Activated CD8-positive, alpha-beta T cell treated with anti-CD3 and anti-CD28 coated beads, Interleukin-2, amount 10 ng/mL, durations not matched to agents 7 days and 5 days (primary cell): ENCODE data around the gene LRRC46. TPM values are rescaled to one million over a fixed set of nuclear protein-coding genes. Genes with fewer than 3 reads are reported as not detected.
A peak's percentile ranks its signal among the peaks of the same experiment; 100 is the strongest.

Experiments
- ATAC-seq: fragments of 150-1000 bp; cut with Tn5 transposase; one replicate; pipeline ENCODE4 v1.10.0; 2021; ENCODE audit warnings: moderate library complexity
- CTCF ChIA-PET: fragments of 350-600 bp; sonication (Branson Sonifier 250); formaldehyde crosslinking; loops from one replicate; lab custom pipeline; 2021; ENCODE audit warnings: antibody characterized with exemption; lab: Charles Lee
- POLR2A ChIA-PET: fragments of 350-600 bp; sonication (Branson Sonifier 250); formaldehyde crosslinking; loops from one replicate; lab custom pipeline; 2021; ENCODE audit warnings: antibody characterized with exemption; lab: Charles Lee
- DNase-seq: peaks from one replicate; pipeline ENCODE4 v3.0.0-alpha.2; 2020
- H3K27ac Mint-ChIP-seq: one replicate; pipeline ENCODE4 v1.8.0; 2021; ENCODE audit warnings: mild to moderate bottlenecking, mixed read lengths
- H3K27me3 Mint-ChIP-seq: one replicate; pipeline ENCODE4 v1.8.0; 2021; ENCODE audit warnings: low read depth, mixed read lengths
- H3K36me3 Mint-ChIP-seq: one replicate; pipeline ENCODE4 v1.8.0; 2021; ENCODE audit warnings: low read depth, mixed read lengths
- H3K4me1 Mint-ChIP-seq: one replicate; pipeline ENCODE4 v1.8.0; 2021; ENCODE audit warnings: low read depth, mixed read lengths
- H3K4me3 Mint-ChIP-seq: one replicate; pipeline ENCODE4 v1.8.0; 2021; ENCODE audit warnings: mild to moderate bottlenecking, mixed read lengths
- H3K9me3 Mint-ChIP-seq: one replicate; pipeline ENCODE4 v1.8.0; 2022; ENCODE audit warnings: mixed read lengths; ENCODE audit not compliant: insufficient read depth
- total RNA-seq, 2 experiments: library from RNA; stranded (reverse); gene quantifications; one replicate each; pipeline ENCODE4 v1.2.3, GENCODE V29; 2021

LRRC46 gene
- total RNA-seq = under 1 TPM; 0.82 to 0.97 TPM

GRCh38 chr17:47831003-47831933 is at the start of gene LRRC46, which contains the start of gene MRPL10:
LRRC46 (plus strand) TSS chr17:47831670; CDS start chr17:47831990, 320 bp downstream.
MRPL10 (minus strand) TSS chr17:47831541; CDS start chr17:47831511, 30 bp downstream.
- POLR2A ChIA-PET = interaction anchor here (0.6 to 2.5 kb wide), 15 partner anchors 8 to 175 kb away, joined by 3 to 25 read pairs (median 5); partner anchors contain the start of genes OSBPL7, PNPO, SCRN2 and SP2
- CTCF ChIA-PET = interaction anchor here (0.8 to 2.4 kb wide), 13 partner anchors 10 to 140 kb away, joined by 3 to 15 read pairs (median 5); partner anchors contain the start of genes CDK5RAP3, OSBPL7, PNPO and SCRN2
- Mint-ChIP-seq H3K4me3 (peak within 1 kb of the TSS; percentile 84), H3K36me3 (peaks cover 22% of the 10 kb centered on the region), H3K27me3 (no peaks in the 10 kb centered on the region), H3K27ac (peak within 1 kb of the TSS; percentile 92), H3K4me1 (peaks cover 50% of the 10 kb centered on the region), H3K9me3 (no peaks in the 10 kb centered on the region)
- ATAC-seq = peak; percentile 90
- peak; percentile 95 for DNase-seq

- ATAC-seq = peak; percentile 62
- Mint-ChIP-seq H3K4me3 (no peak overlapping the region), H3K27me3 (peaks cover 50% of the 10 kb centered on the region), H3K4me1 (peaks cover 9% of the 10 kb centered on the region), H3K36me3 (no peaks in the 10 kb centered on the region), H3K9me3 (no peaks in the 10 kb centered on the region), H3K27ac (no peak overlapping the region)
- CTCF ChIA-PET = interaction anchor here (0.8 to 1.6 kb wide), 4 partner anchors 16 to 122 kb away, joined by 3 to 6 read pairs (median 3); partner anchors contain the start of genes LRRC46 and MRPL10
- peak; percentile 72 for DNase-seq
- POLR2A ChIA-PET = interaction anchor here (1.3 to 1.5 kb wide), 2 partner anchors 14 to 50 kb away, joined by 3 to 4 read pairs; no protein-coding TSS in a partner anchor
Measured at GRCh38 chr17:47785538-47786123, 45.8 kb upstream of the LRRC46 start.

DNA sequence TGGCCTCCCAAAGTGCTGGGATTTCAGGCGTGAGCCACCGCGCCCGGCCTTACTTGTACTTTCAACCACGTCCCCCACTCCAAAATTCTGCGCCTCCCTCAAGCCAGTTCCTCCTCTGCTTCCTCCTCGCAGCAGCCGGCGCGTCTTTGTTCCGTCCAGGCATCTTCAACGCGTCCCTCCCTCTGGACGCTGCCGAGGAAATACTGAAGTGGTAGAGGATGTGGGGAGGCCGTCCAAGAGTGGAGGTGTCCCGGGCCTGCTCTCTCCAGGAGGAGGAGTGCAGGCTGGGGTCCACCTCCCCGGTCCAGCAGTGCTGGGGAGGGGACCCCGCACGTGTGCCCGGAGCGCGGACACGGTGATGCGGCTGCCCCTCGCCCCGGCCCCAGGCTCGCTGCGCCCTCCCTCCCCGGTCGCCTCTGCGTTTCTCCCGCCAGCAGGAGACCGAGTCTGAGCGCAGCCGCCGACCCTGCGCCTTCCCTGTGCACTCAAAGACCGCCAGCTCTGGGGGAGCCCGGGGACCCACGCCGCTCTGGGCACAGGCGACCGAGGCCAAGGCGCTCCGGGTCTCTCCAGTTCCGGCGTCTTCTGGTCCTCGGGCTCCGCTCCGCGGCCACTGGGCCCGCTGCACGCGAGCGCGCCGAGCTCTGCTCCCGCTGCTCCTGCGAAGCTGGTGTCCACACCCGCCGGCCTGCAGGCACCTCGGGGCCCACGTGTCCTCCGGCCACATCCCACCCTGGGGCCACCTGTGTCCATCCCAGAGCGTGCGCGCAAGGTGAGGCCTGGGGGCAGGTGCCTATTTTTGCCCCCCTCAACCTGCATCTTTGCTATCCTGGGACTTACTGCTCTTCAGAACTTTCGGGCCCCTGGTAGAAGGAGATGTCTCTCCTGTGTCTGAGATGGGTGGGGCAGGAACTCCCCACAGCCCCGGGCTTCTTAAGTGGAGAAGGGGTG is 41.6 kb upstream of the LRRC46 start:
- peaks cover 10% of the 10 kb centered on the region for H3K4me1 Mint-ChIP-seq
- DNase-seq = peak; percentile 61
- H3K36me3 Mint-ChIP-seq = no peaks in the 10 kb centered on the region
- peaks cover 48% of the 10 kb centered on the region for H3K27me3 Mint-ChIP-seq
- H3K4me3 Mint-ChIP-seq = peak overlapping the region; percentile 57
- no peak overlapping the region for H3K27ac Mint-ChIP-seq
- H3K9me3 Mint-ChIP-seq = no peaks in the 10 kb centered on the region
- POLR2A ChIA-PET = no interaction called here
- ATAC-seq = peak; percentile 90
- CTCF ChIA-PET = interaction anchor here (0.6 to 2.1 kb wide), 21 partner anchors 20 to 145 kb away, joined by 3 to 16 read pairs (median 3); partner anchors contain the start of gene TBX21

DNA sequence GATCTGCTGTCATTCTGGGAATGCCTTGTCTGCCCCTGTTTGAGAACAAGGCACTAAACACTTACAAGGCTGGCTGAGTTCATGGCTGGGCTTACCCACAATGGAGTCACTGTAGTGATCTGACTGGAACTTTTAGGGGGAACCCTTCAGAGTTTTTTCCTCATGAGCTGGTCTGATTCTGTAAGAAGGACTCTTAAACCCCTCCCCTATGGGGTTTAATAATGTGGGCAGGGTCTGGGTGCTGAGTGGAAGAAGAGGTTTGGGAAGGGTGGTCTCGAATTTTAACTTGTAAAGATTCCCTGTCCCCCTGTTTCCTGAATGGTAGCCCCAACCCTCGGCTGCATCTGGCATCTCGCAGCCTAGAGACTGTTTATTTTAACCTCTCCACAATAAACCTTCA is 40.4 kb upstream of the LRRC46 start:
- Mint-ChIP-seq H3K36me3 (no peaks in the 10 kb centered on the region), H3K4me1 (peaks cover 10% of the 10 kb centered on the region), H3K4me3 (no peak overlapping the region), H3K9me3 (no peaks in the 10 kb centered on the region), H3K27ac (no peak overlapping the region), H3K27me3 (peaks cover 49% of the 10 kb centered on the region)
- ChIA-PET CTCF (interaction anchor here (0.6 to 2.1 kb wide), 2 partner anchors 92 to 93 kb away, joined by 3 to 10 read pairs; no protein-coding TSS in a partner anchor), POLR2A (no interaction called here)
- ATAC-seq = no peak
- no peak for DNase-seq

- DNase-seq (no peak), ATAC-seq (no peak)
- ChIA-PET POLR2A (interaction anchor here (0.6 to 1.0 kb wide), 3 partner anchors 54 to 103 kb away, joined by 3 read pairs; no protein-coding TSS in a partner anchor), CTCF (interaction anchor here (1.4 to 1.6 kb wide), 2 partner anchors 9 to 50 kb away, joined by 3 to 4 read pairs; no protein-coding TSS in a partner anchor)
- Mint-ChIP-seq H3K9me3 (no peaks in the 10 kb centered on the region), H3K27ac (no peak overlapping the region), H3K4me1 (peaks cover 10% of the 10 kb centered on the region), H3K4me3 (no peak overlapping the region), H3K36me3 (no peaks in the 10 kb centered on the region), H3K27me3 (peaks cover 49% of the 10 kb centered on the region)
Measured at GRCh38 chr17:47792457-47792856, 39.0 kb upstream of the LRRC46 start.

DNA sequence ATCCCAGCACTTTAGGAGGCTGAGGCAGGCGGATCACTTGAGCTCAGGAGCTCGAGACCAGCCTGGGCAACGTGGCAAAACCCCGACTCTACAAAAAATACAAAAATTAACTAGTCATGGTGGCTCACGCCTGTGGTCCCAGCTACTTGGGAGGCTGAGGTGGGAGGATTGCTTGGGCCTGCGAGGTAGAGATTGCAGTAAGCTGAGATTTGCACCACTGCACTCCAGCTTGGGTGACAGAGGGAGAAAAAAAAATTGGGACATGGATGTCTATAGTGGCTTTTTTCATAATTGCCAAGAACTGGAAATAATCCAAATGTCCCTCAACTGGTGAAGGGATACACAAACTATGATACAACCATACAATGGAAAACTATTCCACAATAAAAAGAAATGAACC is 38.5 kb upstream of the LRRC46 start:
- Mint-ChIP-seq H3K9me3 (no peaks in the 10 kb centered on the region), H3K27ac (no peak overlapping the region), H3K4me3 (no peak overlapping the region), H3K36me3 (no peaks in the 10 kb centered on the region), H3K27me3 (peaks cover 46% of the 10 kb centered on the region), H3K4me1 (peaks cover 10% of the 10 kb centered on the region)
- no peak for ATAC-seq
- DNase-seq = no peak
- ChIA-PET CTCF (interaction anchor here (1.4 to 1.6 kb wide), 2 partner anchors 9 to 51 kb away, joined by 3 to 4 read pairs; no protein-coding TSS in a partner anchor), POLR2A (interaction anchor here (1.0 kb wide), 1 partner anchor 102 kb away, joined by 3 read pairs; no protein-coding TSS in a partner anchor)

DNA sequence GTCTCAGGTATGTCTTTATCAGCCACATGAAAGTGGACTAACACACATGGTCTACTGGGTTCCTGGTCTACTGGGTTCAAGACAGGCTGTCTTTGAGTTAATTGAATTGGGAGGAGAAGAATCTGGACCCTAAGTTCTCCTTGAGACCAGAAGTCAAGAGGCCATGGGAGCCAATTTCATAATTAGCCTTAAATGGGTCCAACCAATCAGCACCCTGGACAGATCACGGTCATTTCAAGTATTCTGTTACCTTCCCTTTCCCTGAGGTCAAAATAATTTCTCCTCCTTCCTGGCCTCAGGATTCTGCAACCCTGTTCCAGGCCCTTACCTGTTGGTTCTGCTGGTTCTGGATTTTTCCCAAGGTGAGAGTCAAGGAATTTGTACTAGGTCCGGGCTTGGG is 33.7 kb upstream of the LRRC46 start:
- H3K4me3 Mint-ChIP-seq = no peak overlapping the region
- H3K36me3 Mint-ChIP-seq = no peaks in the 10 kb centered on the region
- H3K27ac Mint-ChIP-seq = no peak overlapping the region
- POLR2A ChIA-PET = no interaction called here
- CTCF ChIA-PET = interaction anchor here (0.9 kb wide), 1 partner anchor 99 kb away, joined by 4 read pairs; no protein-coding TSS in a partner anchor
- H3K4me1 Mint-ChIP-seq = no peaks in the 10 kb centered on the region
- DNase-seq (no peak), ATAC-seq (no peak)
- H3K27me3 Mint-ChIP-seq = peaks cover 13% of the 10 kb centered on the region
- no peaks in the 10 kb centered on the region for H3K9me3 Mint-ChIP-seq

DNA sequence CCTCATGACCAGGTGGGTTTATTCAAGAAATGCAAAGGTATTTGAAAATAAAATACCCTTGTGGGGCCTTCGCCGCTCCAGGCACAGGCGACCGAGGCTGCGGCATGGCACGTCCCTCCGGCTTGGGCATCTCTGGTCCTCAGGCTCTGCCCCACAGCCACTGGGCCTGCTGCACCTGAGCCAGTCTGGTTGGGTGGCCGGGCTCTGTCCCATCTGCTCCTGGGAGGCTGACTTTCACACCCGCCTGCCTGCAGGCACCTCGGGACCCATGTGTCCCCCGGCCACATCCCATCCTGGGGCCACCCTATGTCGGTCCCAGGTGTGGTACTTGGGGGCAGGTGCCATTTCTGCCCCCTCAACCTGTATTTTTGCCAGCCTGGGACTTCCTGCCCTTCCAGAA is 30.8 kb upstream of the LRRC46 start:
- Mint-ChIP-seq H3K4me1 (no peaks in the 10 kb centered on the region), H3K36me3 (no peaks in the 10 kb centered on the region), H3K27me3 (peaks cover 5% of the 10 kb centered on the region), H3K9me3 (no peaks in the 10 kb centered on the region), H3K4me3 (no peak overlapping the region), H3K27ac (no peak overlapping the region)
- ATAC-seq (no peak), DNase-seq (no peak)
- ChIA-PET POLR2A (no interaction called here), CTCF (interaction anchor here (1.6 to 2.1 kb wide), 2 partner anchors 101 to 136 kb away, joined by 9 to 10 read pairs; no protein-coding TSS in a partner anchor)

- H3K27ac Mint-ChIP-seq = no peak overlapping the region
Measured at GRCh38 chr17:47801176-47801765, 30.2 kb upstream of the LRRC46 start.

GRCh38 chr17:47801906-47802305 is 29.6 kb upstream of the LRRC46 start:
- ATAC-seq (no peak), DNase-seq (no peak)
- H3K4me3 Mint-ChIP-seq = no peak overlapping the region
- POLR2A ChIA-PET = interaction anchor here (1.1 kb wide), 1 partner anchor 69 kb away, joined by 3 read pairs; the partner anchor contains the start of gene TBX21
- peaks cover 2% of the 10 kb centered on the region for H3K36me3 Mint-ChIP-seq
- H3K27ac Mint-ChIP-seq = no peak overlapping the region
- no peaks in the 10 kb centered on the region for H3K9me3 Mint-ChIP-seq
- CTCF ChIA-PET = interaction anchor here (0.6 to 2.1 kb wide), 12 partner anchors 9 to 153 kb away, joined by 3 to 10 read pairs (median 3); no protein-coding TSS in a partner anchor
- peaks cover 5% of the 10 kb centered on the region for H3K27me3 Mint-ChIP-seq
- no peaks in the 10 kb centered on the region for H3K4me1 Mint-ChIP-seq

More at GRCh38 chr17:47801176-47801765, 30.2 kb upstream of the LRRC46 start:
- ChIA-PET CTCF (interaction anchor here (0.8 to 2.1 kb wide), 8 partner anchors 9 to 152 kb away, joined by 3 to 10 read pairs (median 4); no protein-coding TSS in a partner anchor), POLR2A (interaction anchor here (1.1 kb wide), 1 partner anchor 68 kb away, joined by 3 read pairs; the partner anchor contains the start of gene TBX21)
- Mint-ChIP-seq H3K9me3 (no peaks in the 10 kb centered on the region), H3K36me3 (no peaks in the 10 kb centered on the region), H3K4me1 (no peaks in the 10 kb centered on the region), H3K4me3 (no peak overlapping the region), H3K27me3 (peaks cover 5% of the 10 kb centered on the region)
- DNase-seq (no peak), ATAC-seq (no peak)
